Stimulated activated naive CD8-positive, alpha-beta T cell treated with anti-CD3 and anti-CD28 coated beads, Interleukin-15, Interleukin-2, amounts not matched to agents 100 U/mL and 50 U/mL, for 24 hours (primary cell): ENCODE results near the gene MBOAT2.

ENCODE experiments used
- ATAC-seq: fragments of 150-1000 bp; cut with Tn5 transposase; one replicate; pipeline ENCODE4 v1.10.0; 2021
- DNase-seq: peaks from one replicate; pipeline ENCODE4 v3.0.0; 2021

The MBOAT2 gene

DNA sequence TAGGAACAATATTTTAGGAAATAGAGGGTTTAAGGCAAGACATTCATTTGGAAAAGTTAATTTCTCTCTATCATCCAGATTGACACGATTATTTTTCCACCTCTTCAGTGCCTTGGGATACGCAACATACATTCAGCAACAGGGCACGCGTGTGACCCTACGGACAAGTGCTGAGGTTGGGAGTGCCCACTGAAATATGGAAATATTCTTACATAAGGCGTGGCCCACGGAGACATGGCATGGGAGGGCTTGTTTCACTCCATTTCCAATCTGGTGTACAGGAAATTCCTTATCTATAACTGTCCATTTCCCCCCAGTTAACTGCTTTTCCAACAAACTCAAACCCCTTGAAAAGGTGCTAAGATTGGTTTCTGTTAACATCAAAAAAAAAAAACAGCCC is 145.2 kb downstream of the MBOAT2 start:
- ATAC-seq (no peak), DNase-seq (no peak)

DNA sequence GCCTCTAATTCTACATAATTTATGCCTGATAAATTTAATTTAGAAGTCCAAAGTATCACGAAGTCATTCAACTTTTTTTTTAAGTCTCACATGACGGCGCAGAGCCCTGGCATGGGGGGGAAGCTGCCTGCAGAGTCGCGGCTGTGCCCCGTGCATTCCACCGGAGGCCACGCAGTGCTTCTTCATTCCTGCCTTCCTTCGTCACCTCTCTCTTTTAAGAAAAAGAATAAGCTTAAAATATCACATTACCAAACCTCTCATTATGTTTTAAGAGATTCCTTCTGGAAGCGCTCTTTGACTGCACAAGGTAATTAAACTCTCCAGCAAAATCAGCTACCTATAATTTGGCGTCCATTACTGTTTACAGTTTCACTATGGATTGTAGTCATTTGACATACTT is 145.8 kb downstream of the MBOAT2 start:
- DNase-seq (no peak), ATAC-seq (no peak)

DNA sequence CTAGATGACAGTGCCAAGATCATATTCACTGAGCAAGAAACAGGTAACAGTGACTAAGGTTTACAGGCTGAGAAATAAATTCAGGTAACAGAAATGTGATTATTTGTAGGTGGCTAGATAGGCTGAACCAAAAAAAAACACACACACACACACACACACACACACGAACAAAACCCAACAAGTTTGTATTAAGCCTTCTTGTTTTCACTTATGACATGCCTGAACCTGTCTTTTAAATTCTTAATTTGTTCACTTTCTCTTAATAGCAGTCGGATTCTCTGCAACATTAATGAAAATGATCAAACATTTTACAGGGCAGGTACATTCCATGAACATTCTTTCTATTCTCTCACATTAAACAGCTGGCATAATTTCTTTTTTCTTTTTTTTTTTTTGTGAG is 147.3 kb downstream of the MBOAT2 start:
- DNase-seq = no peak

DNA sequence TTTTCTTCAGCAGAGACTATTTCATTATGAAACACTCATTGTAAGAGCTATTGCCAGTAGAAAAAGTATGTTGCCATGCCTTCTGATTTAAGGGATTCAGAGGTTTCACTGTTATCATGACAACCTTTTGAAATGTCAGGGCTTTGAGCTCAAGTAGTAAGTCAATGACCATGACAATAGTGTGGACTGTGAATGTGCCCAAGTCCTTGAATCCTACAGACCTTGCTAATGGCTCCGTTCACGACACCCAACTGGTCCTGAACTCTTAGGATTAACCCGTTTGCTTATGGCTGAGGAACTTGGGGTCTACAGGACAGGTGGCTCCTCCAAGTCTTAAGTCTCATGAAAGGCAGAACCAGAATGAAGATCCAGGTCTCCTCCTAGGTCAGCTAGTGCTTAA is 148.5 kb downstream of the MBOAT2 start:
- DNase-seq = no peak
- no peak for ATAC-seq

More for the DNA sequence above, 147.3 kb downstream of the MBOAT2 start:
- no peak for ATAC-seq

DNA sequence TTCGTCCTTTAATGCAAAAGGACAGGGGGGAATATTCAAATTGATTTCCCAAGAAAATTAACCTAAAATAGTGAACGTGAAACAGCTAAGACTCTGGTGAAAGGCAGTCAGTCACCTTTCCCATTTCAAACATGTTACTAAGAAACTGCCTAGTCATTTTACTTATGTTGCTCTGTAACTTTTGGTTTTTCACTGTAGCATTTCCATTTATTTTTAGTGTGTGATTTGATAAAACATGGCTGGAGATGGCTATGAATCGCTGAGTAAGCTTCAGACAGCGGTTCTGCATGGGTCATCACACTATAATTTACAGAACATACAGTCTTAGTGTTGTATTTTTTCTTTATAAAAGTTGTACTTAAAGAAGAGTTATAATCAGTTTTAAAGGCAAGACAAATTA is 150.1 kb downstream of the MBOAT2 start:
- DNase-seq = no peak

DNA sequence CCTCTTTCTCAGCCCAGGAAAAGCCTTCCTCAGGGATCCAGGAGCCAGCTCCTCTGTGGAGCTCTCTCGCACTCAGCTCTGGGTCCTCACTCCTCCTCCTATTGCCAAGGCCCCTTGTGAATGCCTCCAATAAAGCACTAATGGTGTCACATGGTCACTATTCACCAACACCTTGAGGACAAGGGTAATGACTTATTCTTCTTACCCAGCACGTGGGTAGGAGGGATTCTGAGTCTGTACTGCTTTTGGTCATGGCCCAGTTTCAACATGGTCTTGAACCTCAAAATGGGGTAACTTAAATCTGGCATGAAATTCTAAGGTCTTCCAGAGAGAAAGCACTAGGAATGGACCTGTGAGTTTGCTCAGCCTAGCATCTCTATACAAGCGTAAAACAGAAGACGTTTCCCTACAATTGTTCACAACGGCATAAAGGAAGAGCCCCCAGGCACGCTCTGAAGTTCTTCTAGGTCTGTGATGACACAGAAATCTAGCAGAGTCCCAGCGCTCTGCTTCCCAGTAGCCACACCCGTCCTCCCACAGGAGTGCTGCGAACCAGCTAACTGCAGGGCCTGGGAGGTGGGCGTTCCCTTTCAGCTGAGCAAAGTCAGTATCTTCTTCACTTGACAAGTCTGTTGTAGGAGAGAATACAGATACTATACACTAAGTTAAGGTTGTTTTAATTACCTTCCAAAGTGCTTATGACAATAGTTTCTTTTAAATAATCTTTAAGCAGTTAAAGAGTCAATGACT is 151.5 kb downstream of the MBOAT2 start:
- no peak for ATAC-seq
- DNase-seq = no peak

More for the DNA sequence above, 150.1 kb downstream of the MBOAT2 start:
- ATAC-seq = no peak

DNA sequence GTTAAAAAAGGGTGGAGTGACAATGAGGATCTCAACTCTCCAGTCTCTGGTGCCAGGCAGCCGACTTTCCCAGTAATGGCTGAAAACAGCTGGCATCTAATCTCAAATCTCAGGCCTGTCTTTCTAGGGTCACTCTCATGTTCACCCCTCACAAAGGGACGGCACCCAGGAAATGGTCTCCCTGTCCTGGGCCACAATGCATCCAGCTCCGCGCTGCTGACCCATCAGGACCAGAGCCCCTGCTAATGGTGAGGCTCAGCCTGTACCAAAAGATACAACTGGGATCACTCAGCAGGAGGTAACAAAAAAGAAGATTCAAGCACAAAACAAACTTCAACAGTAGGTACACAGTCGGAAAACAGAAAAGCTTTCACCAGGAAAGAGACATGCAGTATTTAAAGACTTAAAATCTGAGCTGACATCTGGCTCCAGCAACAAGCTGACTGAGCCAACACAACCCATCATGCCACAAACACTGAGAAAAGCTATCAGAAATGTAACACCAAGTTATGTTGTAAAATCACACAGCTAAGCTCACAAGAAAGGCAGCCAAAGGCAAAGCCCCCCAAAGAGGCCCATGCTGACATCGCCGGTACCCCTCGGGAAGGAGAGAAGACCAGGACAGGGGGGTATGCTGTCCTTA is 152.5 kb downstream of the MBOAT2 start:
- ATAC-seq (no peak), DNase-seq (no peak)

DNA sequence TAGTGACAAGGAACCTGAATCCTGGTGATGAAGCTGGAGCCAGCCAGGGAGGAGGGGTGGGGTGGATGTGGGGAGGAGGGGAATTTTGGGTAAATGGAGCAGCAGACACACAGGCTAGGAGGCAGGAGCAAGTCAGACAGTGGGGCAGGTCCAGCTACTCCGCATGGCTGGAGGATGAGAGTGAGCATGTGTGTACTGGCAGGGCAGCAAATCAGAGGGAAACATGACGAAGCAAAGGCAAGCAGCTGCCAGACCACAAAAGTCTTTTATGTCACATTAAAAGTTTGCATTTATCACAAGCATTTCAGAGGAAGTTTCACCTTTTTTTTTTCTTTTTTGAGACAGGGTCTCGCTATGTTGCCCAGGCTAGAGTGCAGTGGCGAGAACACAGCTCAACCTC is 154.2 kb downstream of the MBOAT2 start:
- no peak for DNase-seq

DNA sequence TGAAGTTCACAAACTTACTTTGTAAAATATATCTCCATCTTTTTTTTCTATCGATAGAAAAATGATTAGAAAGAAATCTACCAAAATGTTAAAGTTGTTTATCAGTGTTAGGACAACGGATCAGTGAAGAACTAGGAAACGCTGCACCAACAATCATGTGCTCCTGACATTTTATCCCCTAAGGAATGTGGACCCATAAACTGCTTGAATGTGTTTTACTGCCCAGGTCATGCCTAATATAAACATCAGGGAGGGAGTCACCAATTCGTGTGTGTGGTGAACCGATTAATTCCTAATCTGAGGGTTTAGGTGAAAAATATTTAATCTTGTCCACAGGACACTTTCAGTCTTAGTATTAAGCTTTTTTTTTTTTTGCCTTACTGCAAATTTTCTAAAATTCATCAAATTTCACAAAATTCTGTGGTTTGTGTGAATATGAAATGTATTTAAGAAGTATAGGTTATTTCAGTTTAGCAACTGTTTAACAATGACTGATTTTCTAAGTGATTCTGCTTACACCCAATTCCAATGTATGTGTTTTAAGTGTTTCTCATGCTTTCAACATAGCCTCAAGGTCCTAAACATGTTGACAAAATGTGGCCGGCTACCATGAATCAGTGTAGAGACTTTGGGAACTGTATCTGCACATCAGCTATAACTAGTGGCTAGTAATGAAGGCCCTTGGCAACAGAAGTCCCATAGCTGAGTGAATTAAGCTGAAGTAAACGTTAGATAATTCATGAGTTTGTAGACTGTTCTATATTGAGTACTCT is 155.0 kb downstream of the MBOAT2 start:
- DNase-seq (no peak), ATAC-seq (no peak)

More for the DNA sequence above, 154.2 kb downstream of the MBOAT2 start:
- no peak for ATAC-seq

DNA sequence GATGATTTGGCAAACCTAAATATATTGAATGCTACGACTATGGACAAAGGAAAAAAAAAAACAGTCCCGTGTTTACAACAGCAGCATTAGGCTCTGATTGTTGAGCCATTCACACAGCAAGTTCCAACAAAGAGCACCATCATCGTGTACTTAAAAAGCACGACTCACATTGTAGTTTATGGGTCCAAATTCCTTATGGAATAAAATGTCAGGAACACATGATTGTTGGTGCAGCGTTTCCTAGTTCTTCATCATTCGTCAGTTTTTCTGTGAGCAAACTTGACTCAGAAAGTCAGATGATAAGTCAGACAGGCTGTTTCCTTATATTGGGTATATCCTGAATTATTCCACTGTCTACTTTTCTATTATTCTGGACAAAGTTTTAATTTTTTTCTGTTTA is 156.1 kb downstream of the MBOAT2 start:
- ATAC-seq (no peak), DNase-seq (no peak)

DNA sequence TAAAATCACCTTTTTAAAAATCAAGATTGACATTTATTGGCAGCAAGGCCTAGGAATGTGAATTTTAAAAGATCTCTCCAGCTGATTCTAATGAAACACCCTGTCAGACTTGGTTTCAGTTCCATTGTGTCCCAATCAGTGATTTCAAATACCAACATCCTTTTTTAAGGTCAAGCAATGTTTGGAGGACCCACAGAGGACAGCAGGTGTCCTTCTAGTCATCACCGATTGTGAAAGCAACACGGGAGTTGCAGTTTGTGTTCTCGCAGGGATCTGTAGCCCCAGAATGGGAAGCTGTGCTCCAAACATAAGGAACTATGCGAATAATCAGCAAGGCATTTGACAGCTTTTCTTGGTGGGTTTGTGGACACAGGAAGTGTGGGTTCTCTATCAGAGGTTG is 161.6 kb downstream of the MBOAT2 start:
- ATAC-seq (no peak), DNase-seq (no peak)

DNA sequence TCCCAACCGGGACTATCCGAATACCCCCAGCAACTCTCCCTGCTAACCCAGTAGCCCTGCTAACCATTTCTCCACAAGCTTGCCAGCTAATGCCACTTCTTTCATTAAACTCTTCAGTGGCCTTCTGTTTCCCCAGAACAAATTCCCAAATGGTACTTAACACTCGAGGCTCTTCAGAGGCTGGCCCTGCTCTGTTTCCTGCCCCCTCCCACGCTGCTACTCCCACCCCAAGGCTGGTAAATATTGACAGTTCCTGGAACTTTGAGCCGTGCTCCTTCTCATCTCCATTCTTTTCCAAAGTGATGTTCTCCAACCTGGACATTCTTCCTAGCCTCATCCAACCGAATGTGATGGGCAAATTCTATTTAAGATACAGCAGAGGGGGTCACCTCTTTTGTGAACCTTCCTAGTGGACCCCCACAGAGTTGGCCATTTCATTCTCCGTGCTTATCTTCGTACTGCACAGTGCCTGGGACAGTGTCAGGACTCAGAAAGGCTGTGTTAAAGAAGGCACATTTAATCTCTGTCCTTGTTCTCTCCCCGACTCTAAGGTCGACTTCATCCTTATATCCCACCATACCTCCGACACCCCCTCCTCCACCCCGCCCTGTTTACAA is 162.9 kb downstream of the MBOAT2 start:
- ATAC-seq = no peak

DNA sequence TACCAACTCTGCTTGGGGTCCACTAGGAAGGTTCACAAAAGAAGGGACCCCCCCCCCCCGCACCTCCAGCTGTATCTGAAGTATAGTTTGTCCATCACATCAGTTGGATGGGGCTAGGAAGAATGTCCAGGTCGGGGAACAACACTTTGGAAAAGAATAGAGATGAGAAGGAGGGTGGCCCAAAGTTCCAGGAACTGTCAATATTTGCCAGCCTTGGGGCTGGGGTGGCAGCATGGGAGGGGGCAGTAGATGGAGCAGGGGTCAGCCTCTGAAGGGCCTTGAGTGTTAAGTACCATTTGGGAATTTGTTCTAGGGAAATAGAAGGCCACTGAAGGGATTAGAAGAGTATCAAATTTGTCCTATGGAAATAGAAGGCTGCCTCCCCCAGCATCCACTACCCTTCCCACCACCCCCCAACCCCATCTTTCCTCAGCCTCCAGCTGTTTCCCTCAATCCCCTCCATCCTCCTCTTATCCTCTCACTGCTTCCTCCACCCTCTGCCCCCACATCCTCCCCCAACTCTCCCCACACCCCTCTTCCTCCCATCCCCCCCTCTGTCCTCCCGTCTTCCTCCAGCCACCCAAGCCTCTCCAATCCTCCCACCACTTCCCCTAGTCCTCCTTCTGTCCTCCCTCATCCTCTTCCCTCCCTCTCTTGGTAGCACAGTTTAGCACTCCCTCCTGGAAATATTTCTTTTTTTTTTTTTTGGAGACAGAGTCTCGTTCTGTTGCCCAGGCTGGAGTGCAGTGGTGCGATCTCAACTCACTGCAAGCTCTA is 164.1 kb downstream of the MBOAT2 start:
- no peak for ATAC-seq
- DNase-seq = no peak

More for the DNA sequence above, 162.9 kb downstream of the MBOAT2 start:
- no peak for DNase-seq

DNA sequence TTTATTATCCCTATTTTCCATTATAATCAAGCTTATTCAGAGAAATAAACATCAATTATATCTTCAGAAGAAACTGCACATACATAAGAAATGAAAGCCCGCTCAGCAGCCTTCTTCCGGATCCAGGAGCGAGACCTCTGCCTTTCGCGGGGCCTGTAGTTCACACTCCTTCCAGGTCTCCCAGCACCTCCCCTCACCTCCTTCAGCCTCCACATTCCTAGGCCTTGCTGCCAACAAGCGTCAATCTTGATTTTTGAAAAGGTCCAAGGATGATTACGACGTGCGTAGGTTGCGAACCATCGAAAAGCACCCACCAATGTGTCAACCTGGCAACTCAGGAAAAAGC is 165.7 kb downstream of the MBOAT2 start:
- ATAC-seq = no peak

DNA sequence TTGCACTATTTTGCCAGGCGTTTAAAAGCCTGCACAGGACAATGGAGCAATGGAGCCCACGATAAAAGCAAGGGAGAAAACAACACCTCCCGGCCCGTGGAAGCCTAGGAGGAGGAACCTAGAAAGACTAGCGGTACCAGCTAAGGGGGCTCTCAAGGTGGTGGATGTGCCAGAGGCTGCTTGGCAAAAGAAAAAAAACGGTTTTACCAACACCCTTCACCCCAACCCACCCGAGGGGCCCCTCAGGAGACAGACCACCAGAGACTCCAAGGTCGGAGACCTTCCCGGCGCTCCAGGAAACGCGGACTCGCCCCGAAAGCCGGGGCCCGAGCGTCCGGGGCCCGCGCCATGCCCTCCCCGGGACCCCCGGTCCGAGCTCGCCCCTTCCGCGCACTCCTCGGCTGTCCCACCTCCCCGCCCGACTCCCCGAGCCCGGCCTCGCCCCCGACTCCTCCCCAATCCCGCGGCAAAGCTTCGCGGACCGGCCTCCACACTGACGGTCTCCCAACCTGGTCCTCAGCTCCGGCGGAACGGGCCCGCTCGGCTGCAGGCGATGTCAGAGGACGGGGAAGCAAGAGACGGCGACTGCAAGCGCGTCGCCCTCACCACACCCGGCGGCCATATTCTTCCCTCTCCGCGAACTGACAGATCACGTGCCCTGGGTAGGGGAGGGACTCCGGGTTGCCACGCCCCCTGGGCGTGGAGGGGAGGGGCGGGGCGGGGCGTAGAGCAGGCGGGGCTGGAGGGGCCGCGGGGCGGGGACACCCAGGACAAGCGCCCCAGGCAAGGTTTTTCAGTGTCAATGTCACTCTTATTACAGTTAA is 166.3 kb downstream of the MBOAT2 start, which contains the start of gene KIDINS220:
KIDINS220 (minus strand) TSS at position 643 of the 824 bp plus-strand sequence. CDS start 10,520 bp downstream, outside the sequence.
- peak; percentile 97 for ATAC-seq
- peak; percentile 83 for DNase-seq

More for the DNA sequence above, 165.7 kb downstream of the MBOAT2 start:
- DNase-seq = no peak

DNA sequence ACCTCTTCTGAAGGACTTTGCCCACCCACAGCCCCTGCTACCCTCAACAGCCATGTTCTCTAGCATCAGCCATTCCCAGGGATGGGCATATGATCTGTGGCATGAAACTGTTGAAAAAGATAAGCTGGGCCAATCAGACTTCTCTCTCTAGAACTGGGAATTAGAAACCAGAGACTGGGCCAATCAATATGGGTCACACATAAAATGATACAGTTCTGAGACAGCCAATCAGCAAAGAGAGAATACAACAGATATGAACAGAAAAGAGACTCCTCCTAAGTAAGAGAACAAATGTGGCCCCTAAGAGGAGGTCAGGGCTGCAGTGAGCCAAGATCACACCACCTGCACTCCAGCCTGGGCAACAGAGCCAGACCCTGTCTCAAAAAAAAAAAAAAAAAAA is 168.2 kb downstream of the MBOAT2 start:
- ATAC-seq (no peak), DNase-seq (no peak)

DNA sequence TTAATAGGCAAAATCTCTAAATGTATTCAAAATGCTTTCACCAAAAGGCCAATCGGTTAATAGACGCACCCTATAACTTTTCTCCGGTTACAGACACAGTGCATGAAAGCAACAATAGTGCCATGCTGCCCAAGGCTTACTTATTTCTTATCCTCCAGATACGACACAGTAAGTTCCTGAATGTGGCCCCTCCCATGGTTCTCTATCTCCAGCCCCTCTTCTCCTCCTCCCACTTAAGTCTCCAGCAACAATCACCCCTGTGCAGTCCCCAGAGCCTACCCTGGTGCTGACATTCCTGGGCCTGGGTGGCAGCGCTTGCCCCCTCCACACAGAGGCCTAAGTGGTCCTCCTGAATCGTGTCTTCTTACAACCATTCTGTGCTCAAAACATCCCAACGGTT is 169.6 kb downstream of the MBOAT2 start:
- no peak for ATAC-seq

DNA sequence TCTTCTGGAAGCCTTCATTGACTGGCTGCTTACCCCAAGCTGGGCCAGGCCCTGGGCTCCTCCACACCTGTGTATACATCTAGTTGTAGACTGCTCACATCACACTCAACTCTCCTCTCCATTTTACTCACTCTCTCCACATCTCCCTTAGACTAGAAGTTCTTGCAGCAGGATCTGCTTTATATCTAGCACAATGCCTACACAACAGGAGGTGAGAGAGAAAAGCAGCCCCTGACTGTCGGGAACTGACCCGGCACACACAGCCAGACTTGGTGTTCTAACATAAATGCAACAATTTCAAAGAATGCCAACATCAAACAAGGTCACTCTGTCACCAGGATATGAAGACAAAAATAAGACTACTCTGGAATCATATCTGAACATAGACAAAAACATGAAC is 172.0 kb downstream of the MBOAT2 start:
- DNase-seq (no peak), ATAC-seq (no peak)

More for the DNA sequence above, 169.6 kb downstream of the MBOAT2 start:
- DNase-seq = no peak

DNA sequence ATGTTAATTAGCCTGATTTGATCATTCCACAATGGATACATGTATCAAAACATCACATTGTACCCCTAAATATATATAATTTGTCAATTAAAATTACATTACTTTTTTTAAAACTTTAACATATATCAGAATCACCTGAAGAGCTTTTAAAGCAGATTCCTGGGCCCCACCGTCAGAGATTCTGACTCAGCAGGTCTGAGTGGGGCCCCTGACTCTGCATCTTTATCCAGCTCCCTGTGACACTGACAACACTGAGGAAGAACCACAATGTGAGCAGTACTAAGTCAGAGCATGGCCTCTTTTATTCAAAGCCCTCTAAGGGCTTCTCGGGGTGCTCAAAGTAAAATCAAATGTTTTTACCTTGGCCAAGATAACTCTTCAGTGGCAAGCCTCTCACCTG is 175.8 kb downstream of the MBOAT2 start:
- no peak for ATAC-seq

DNA sequence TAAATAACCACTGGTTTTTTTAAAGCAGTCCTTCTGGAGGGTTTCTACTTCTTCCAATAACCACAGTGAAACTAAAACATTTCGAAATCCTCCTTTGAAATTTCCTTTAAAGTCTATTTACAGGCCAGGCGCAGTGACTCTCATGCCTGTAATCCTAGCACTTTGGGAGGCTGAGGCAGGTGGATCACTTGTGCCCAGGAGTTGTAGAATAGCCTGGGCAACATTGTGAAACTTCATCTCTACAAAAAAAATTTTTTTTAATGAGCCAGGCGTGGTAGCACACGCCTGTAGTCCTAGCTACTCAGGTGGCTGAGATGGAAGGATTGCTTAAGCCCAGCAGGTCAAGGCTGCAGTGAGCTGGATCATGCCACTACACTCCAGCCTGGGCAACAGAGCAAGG is 181.3 kb downstream of the MBOAT2 start:
- no peak for DNase-seq
- no peak for ATAC-seq

More for the DNA sequence above, 175.8 kb downstream of the MBOAT2 start:
- DNase-seq = no peak
